Stimulated activated CD4-positive, alpha-beta T cell treated with anti-CD3 and anti-CD28 coated beads, Interleukin-1b, Interleukin-23, amount 100 ng/mL, for 1 hour (primary cell): ENCODE results near the gene PIEZO2.
A peak's percentile ranks its signal among the peaks of the same experiment; 100 is the strongest.

Source experiments
- DNase-seq, 2 donors: peaks; one replicate each; pipeline ENCODE4 v3.0.0-alpha.2; 2020; ENCODE audit warnings: low read depth in 2 of 2

PIEZO2 gene

GRCh38 chr18:10791169-10791831 is 358.1 kb downstream of the PIEZO2 start:
- no peak for DNase-seq

DNA sequence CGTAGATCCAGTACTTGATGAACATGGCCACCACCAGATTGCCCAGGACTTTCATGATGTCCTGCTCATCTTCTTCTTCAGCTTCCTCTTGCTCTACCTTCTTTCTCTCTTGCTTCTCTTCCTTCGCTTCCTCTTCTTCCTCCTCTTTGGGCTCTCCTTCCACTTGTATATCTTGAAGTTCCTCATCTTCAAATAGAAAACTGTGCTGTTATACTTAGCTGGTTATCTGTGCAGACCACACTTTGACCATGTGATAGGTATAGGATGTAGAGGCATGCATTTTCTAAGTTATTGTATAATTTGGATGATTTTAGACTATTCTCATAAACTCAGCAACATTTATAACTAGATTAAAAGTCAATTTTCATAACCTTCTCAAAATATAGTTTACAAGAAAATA is 360.2 kb downstream of the PIEZO2 start:
- DNase-seq = no peak

DNA sequence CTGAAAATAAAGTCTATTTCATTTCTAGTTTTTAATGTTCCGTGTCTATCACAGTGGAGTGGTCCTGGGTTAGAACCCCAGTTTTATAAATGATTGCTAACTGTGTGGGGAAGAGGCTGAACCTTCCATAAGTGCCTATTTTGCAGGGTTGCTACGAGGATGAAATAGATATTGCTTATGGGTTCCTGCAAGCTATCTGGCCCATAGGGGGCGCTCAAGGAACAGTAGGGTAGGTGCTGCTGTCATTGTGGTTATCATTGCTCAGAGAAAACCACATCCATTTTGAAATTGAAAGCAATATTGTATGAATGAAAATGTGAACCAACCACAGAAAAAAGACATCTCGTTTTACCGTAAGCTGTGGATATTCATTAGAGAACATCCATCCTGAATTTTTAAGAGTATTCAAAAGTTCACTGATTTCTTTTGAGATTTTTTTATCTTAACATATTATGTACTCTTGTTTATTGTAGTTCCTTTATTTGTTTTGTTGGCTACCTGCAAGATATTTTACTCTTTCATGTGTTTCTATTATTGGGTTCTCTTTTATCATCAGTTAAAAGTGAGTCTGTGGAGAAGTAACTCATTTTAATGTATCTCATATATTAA is 362.0 kb downstream of the PIEZO2 start:
- DNase-seq = peak; percentile 54 to 82

GRCh38 chr18:10785798-10786197 is 363.6 kb downstream of the PIEZO2 start:
- no peak for DNase-seq

- no peak for DNase-seq
These were observed 364.7 kb downstream of the PIEZO2 start for GRCh38 chr18:10784596-10785202.

DNA sequence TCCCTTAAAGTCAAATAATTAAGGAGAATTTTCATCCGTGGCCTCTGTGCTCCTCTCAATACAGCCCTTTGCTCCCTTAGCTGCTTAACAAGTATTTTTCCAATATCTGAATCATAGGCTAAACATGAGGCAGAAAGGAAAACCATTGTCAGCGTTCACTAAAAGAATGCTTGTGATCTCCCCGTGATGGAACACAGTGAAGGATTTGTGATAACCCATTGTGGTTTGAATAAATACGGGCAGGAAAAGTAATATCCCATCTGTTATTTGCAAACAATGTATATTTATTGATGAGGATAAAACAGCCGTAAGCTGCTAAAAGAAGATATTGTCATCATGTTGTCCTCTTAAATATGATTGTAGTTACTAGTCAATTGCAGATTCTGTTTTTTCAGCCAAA is 365.4 kb downstream of the PIEZO2 start:
- no peak for DNase-seq

DNA sequence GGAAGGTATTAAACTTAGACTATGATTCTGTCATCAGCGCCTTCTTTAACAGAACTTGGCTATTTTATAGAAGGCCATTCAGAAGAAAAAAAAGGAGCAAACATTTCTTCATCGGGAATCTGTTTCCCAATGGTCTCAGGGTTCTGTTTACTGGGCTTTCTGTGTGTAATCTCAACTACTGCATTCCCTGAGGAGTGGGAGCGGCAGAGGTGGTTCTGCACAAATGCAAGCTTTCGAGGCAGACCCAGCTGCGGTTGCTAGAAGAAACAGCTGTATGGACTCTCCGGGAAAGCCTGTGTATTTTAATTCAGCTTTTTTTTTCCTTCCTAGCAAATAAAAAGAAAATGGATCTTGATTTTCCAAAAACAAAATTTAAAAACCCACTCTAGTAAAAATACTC is 372.9 kb downstream of the PIEZO2 start:
- no peak for DNase-seq

DNA sequence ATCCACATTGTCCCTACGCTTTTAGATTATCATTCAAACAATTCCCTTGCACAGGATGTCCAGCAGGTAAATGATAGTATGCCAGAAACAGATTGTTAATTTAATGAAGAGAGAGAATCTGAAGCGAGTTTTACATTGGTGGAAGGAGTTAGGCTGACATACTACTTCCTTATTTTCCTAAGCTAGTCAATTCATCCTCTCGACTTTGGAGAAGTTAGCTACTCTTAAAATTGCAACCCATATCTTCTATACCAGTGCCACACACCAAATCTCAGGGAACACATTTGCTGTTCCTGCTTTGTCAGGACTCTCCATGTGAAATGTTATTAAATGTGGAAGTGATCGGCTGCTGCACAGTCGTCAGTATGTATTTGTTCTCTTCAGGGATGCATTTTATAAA is 374.3 kb downstream of the PIEZO2 start:
- no peak for DNase-seq

GRCh38 chr18:10771053-10771709 is 378.2 kb downstream of the PIEZO2 start:
- no peak for DNase-seq

GRCh38 chr18:10770264-10770663 is 379.1 kb downstream of the PIEZO2 start:
- no peak for DNase-seq

DNA sequence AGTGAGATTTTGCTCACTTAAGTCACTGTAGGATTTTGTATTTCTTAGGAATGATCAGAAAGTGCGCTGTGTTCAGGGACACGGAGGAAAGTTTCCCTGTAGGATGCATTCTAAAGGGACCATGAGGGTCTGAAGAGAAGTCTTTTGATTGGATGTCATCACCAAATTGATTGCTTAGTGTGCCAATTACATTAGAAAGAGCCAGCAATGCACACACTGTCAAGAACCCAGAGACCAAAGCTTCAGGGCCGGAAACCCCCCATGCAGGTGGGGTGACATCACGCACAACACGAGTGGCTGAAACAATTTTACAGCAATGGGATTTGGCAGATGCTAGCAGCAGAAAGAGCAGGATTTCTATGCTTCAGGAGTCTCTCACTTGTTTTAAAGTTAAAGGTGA is 381.1 kb downstream of the PIEZO2 start:
- DNase-seq = no peak

- DNase-seq = no peak
These were observed 381.7 kb downstream of the PIEZO2 start for GRCh38 chr18:10767658-10768057.

DNA sequence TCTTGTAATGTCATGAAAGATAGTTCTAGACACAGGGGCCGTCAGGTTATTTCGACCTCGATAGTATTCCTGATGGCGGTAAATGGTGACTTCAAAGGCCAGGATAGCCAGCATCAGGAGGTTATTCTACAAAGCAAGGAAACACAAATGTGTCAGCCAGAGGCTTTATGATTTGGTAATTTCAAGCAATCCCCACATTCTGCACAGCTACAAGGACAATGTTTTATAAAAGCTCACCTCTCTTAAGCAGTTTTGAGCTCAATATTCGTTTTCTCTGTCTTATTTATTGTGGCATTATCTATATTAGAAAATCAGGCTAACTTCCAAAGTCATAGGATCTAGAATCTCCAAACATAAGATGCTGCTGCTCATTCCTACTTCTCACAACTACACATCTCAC is 388.4 kb downstream of the PIEZO2 start:
- no peak for DNase-seq

- DNase-seq = no peak
These were observed 390.1 kb downstream of the PIEZO2 start for GRCh38 chr18:10759241-10759640.

GRCh38 chr18:10757946-10758345 is 391.4 kb downstream of the PIEZO2 start:
- DNase-seq = no peak

DNA sequence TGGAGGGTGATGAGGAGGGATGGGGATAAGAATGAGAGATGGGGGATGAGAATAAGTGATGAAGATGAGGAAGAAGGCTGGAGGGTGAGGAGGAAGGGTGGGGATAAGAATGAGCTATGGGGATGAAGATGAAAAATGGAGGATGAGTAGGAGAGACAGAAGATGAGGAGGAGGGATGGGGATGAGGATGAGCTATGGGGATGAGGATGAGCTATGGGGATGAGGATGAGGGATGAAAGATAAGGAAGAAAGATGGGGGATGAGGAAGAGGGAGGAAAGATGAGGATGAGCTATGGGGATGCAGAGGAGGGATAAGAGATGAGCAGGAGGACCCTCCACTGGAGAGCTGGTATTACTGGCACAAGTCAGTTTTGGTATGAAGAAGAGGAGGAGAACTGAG is 392.0 kb downstream of the PIEZO2 start:
- no peak for DNase-seq

DNA sequence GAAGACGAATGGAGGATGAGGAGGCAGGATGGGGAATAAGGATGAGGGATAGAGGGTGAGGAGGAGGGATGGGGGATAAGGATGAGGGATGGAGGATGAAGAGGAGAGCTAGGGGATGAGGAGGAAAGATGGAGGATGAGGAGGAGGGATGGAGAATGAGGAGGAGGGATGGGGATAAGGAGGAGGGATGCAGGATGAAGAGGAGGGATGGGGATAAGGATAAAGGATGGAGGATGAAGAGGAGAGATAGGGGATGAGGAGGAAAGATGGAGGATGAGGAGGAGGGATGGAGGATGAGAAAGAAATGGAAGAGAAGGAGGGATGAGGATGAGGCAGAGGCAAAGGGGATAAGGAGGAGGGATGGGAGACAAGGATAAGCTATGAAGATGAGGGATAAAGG is 393.5 kb downstream of the PIEZO2 start:
- no peak for DNase-seq

- DNase-seq = no peak
These were observed 395.2 kb downstream of the PIEZO2 start for GRCh38 chr18:10754128-10754527.

DNA sequence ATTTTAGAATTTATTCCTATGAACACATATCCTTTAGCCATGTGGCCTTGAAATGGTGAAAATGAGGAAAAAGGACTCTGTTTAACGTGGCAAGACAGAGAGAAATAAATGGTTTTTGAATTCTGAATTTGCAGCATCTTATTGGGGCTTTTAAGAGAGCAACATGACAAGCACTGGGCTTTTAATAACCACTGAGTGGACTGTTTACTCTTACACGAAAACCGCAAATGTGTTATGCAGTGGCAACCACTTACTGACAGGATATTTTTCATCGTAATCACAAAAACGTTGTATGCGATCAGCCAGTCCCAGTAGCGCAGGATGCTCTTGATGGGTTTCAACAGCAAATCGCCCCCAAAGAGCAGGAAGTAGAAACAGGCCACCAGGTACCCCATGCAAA is 397.0 kb downstream of the PIEZO2 start:
- DNase-seq = no peak

DNA sequence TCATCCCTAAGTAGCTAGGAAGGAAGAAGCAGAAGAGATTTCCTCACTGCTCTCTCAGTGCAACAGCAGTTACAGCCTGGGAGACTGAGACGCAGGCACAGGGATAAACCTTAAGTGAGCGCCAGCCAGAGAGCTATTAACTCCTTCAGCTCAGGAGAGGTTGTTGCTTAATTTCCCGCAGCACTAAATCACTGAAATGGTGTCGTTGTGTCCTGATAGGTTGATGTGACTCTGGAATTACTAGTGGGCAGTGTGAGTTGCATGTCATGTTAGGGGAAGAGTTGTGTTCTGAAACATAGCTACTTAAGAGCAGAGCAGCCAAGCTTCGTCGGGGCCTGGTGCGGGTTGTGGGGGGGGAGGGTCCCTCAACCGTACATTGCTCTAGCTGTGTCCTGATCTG is 397.7 kb downstream of the PIEZO2 start:
- no peak for DNase-seq

GRCh38 chr18:10750191-10751035 is 399.0 kb downstream of the PIEZO2 start:
- DNase-seq = no peak

- no peak for DNase-seq
These were observed 400.7 kb downstream of the PIEZO2 start for GRCh38 chr18:10748641-10749040.
